Measurements from ENCODE around the gene MAG.

DNA sequence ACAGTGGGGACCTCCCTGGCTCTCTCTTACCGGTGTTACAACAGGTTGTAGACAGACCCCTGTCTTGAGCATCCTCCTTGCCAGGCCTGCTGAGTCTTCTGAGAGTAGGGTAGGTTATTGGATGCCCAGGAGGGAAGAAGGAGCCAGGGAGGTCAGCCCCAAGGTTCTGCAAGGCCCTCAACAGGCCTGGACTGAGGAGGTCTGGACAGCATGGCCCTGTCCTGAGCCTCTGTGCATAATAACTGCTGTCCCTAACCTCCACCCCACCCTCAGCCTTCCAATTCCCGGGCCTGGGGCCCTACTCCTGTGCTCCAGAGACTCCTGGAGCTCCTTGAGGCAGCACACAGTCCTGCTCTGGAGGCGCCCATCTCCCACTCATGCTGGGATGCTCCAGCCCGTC is 37.4 kb downstream of the MAG start:
- TF ChIP-seq, protein P1, sequence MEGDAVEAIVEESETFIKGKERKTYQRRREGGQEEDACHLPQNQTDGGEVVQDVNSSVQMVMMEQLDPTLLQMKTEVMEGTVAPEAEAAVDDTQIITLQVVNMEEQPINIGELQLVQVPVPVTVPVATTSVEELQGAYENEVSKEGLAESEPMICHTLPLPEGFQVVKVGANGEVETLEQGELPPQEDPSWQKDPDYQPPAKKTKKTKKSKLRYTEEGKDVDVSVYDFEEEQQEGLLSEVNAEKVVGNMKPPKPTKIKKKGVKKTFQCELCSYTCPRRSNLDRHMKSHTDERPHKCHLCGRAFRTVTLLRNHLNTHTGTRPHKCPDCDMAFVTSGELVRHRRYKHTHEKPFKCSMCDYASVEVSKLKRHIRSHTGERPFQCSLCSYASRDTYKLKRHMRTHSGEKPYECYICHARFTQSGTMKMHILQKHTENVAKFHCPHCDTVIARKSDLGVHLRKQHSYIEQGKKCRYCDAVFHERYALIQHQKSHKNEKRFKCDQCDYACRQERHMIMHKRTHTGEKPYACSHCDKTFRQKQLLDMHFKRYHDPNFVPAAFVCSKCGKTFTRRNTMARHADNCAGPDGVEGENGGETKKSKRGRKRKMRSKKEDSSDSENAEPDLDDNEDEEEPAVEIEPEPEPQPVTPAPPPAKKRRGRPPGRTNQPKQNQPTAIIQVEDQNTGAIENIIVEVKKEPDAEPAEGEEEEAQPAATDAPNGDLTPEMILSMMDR (IDR thresholded peaks at IDR 0.05): no peak
- no peak for TF ChIP-seq POLR2AphosphoS5 (IDR thresholded peaks at IDR 0.05)

Data from sigmoid colon (tissue), 4 donors.